ENCODE measurements around the gene ORMDL2.

ORMDL2 gene, protein sequence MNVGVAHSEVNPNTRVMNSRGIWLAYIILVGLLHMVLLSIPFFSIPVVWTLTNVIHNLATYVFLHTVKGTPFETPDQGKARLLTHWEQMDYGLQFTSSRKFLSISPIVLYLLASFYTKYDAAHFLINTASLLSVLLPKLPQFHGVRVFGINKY

GRCh38 chr12:55817345-55818139, at the start of gene ORMDL2, which contains the start of gene SARNP:
Gene ORMDL2 (plus strand): TSS chr12:55818041. CDS start chr12:55819000, 959 bp downstream.
Gene SARNP (minus strand): TSS chr12:55817724. CDS start chr12:55817701, 23 bp downstream.
- peak; percentile 99 for DNase-seq

DNA sequence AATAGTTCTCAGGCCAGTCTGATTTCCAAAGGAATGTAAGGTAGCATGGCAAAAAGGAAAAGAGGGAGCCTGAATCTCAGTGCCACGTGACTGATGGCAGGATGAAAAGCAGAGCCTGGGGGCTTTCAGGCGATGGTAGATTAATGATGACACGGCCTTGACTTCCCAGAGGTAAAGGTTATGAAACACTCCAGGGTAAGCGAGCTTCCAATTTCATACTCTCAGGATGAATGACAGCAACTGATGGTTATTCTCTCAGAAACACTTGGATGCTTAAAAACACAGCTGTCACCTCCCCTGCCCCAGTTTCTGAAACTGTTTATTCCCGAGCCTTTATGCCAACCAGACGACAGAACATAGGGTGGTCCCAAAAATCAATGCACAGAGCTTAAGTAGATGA, 46.1 kb upstream of the ORMDL2 start:
- DNase-seq: no peak

DNA sequence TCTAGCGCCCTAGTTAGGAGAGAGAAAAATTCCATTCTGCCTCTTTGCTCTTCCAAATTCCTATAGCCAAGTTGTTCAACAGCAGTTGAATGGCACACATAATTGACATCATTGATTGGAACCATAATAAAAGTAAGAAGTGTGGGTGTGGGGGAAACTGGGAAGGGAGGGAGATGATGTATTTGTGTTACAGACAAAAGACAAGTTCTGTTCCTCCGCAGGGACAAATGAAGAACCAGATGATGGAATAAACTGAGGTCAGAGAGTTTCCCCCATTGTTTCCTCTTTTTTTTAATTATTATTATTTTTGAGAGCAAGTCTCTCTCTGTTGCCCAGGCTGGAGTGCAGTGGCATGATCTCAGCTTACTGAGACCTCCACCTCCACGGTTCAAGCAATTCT, 40.0 kb upstream of the ORMDL2 start:
- no peak for DNase-seq

DNA sequence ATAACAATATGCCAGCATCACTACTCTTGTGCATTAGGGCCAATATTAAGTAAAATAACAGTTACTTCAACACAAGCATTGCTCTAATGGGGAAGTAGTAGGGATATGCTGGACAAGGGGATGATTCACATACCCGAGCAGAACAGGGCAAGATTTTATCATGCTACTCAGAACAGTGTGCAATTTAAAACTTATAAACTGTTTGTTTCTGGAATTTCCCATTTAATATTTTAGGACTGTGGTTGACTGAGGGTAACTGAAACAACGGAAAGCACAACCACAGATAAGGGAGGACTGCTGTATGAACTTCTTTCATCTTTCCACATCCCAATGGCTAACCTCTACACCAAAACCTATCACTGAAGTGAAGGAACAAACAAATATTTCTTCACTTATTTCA, 37.2 kb upstream of the ORMDL2 start:
- DNase-seq: peak; percentile 13

- no peak for DNase-seq
Measured at GRCh38 chr12:55788546-55788945, 29.3 kb upstream of the ORMDL2 start.

GRCh38 chr12:55789171-55789570, 28.7 kb upstream of the ORMDL2 start:
- no peak for DNase-seq

DNA sequence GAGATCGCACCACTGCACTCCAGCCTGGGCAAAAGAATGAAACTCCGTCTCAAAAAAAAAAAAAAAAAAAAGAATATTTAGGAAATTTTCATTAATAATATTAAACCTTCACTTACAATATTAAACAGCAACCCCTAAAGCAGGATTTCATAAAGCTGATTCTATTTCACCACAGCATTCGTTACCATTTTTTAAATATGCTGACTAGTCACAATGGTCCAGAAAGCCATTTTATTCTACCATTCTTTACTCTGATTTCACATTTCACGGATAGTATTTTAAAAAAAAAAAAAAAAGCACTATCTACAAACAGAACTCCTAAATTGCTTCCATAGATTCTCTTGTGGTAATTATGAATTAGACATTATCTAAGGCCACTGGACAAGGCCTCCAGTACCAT, 27.9 kb upstream of the ORMDL2 start:
- DNase-seq: no peak

DNA sequence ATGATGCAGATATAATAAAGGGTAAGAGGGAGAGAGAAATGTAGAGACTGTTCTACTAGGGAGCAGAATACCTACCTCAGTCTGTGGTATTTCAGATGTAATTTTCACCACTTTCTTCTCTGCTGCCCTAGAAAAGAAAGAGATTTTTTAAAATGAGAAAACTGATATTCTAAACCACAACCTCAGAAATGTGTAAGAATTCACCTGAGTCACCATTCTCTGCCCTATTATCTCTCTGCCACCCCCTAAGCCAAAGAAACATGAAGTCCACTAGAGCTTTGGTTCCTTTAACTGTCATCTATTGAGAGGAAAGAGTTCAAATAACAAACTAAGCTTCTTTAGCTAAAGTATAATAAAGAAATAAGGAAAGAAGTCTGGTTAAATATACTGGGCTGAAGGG, 21.9 kb upstream of the ORMDL2 start:
- DNase-seq: no peak

- DNase-seq: no peak
Measured at GRCh38 chr12:55797068-55797467, 20.8 kb upstream of the ORMDL2 start.

GRCh38 chr12:55797550-55797949, 20.3 kb upstream of the ORMDL2 start:
- no peak for DNase-seq

- no peak for DNase-seq
Measured at GRCh38 chr12:55806982-55807381, 10.9 kb upstream of the ORMDL2 start.

DNA sequence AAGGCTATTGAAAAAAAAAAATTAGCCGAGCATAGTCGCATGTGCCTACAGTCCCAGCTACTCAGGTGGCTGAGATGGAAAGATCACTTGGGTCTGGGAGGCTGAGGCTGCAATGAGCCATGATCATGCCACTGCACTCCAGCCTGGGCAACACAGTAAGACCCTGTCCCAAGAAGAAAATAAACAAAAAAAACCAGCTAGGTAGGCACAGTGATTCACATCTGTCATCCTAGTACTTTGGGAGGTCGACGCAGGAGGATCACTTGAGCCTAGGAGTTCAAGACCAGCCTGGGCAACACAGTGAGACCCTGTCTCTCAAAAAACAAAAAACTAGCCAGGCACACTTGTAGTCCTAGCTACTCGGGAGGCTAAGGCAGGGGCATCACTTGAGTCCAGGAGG, 8.6 kb upstream of the ORMDL2 start:
- no peak for DNase-seq

- no peak for DNase-seq
Measured at GRCh38 chr12:55812088-55812487, 5.8 kb upstream of the ORMDL2 start.

- DNase-seq: no peak
Measured at GRCh38 chr12:55814257-55814656, 3.6 kb upstream of the ORMDL2 start.

DNA sequence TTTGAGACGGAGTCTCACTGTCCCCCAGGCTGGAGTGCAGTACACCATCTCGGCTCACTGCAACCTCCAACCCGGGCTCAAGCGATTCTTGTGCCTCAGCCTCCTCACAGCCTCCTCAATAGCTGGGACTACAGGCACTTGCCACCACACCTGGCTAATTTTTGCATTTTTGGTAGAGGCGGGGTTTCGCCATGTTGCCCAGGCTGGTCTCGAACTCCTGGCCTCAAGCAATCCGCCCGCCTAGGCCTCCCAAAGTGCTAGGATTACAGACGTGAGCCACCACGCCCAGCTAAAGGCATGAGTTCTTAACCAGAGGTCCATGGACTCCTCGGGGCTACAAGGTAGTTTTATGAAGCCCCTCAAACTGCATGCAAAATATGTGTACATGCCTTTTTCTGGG, 2.4 kb upstream of the ORMDL2 start:
- DNase-seq: no peak

- no peak for DNase-seq
Measured at GRCh38 chr12:55816881-55817344, 928 bp upstream of the ORMDL2 start.

- no peak for DNase-seq
Measured at GRCh38 chr12:55818140-55818728, 393 bp downstream of the ORMDL2 start.

- DNase-seq: no peak
Measured at GRCh38 chr12:55818886-55819285, 1.0 kb downstream of the ORMDL2 start.

- DNase-seq: no peak
Measured at GRCh38 chr12:55820679-55821078, 2.8 kb downstream of the ORMDL2 start.

DNA sequence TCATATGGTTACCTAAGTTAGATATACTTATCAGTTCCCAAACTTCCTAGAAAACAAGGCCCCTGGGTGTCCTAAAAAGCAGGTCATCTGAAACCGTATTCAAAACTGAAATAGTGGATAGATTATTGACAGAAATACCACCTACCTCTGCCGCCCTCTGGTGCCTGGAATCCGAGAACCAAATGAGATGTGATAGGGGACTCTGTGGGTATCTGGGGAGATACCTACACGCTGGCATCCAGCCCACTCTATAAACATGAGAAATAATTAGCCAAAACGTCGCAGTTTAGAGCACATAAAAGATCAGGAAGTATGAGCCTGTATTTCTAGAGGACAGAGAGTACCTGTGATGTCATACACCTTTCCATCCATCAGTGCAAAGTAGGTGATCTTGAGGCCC, 4.4 kb downstream of the ORMDL2 start:
- no peak for DNase-seq

GRCh38 chr12:55823419-55823818, 5.6 kb downstream of the ORMDL2 start:
- DNase-seq: no peak

DNA sequence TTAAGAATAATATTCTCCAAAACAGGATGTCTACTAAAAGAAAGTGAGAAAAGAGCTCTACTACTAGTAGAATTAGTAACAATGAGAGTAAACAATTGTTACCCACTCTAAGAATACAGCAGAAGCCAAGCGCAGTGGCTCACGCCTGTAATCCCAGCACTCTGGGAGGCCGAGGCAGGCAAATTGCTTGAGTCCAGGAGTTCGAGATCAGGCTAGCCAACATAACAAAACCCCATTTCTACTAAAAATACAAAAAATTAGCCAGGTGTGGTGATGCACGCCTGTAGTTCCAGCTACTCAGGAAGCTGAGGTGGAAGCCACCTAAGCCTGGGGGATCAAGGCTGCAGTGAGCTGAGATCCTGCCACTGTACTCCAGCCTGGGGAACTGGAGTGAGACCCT, 6.9 kb downstream of the ORMDL2 start:
- DNase-seq: no peak

GRCh38 chr12:55827806-55828205, 10.0 kb downstream of the ORMDL2 start:
- DNase-seq: no peak

GRCh38 chr12:55828357-55828756, 10.5 kb downstream of the ORMDL2 start:
- no peak for DNase-seq

Data from GF-D8 (cell line).